Measurements from ENCODE around the gene FIZ1.

- TF ChIP-seq EZH2 (IDR thresholded peaks at IDR 0.05; ENCODE audit: insufficient read depth, poor library complexity, severe bottlenecking) (no peak), EZH2phosphoT487 (IDR thresholded peaks at IDR 0.05; ENCODE audit: insufficient read depth, low read depth) (no peak)
Observed at GRCh38 chr19:55566823-55567222, 32.5 kb downstream of the FIZ1 start.

Data from GM23248 (cell line).